AG04450 (cell line): ENCODE measurements around the gene PLEKHG2. TPM values are rescaled to one million over a fixed set of nuclear protein-coding genes. Genes with fewer than 3 reads are reported as not detected.

ENCODE experiments used
- CTCF ChIA-PET: fragments of 300-600, 350-600 bp; formaldehyde crosslinking; extraction: SDS; loops from one replicate; lab custom pipeline; 2022; ENCODE audit warnings: antibody characterized with exemption, inconsistent platforms; lab: Charles Lee
- POLR2A ChIA-PET: fragments of 350-600 bp; formaldehyde crosslinking; extraction: SDS; loops from one replicate; lab custom pipeline; 2021; ENCODE audit warnings: antibody characterized with exemption, inconsistent platforms; lab: Yijun Ruan, JAX
- DNase-seq: peaks from one replicate; pipeline ENCODE4 v3.0.0-alpha.2; 2011; ENCODE audit warnings: low read depth, low spot score
- H3K27ac ChIP-seq: one replicate; pipeline ENCODE4 v1.5.1; 2012; ENCODE audit warnings: low read depth, low read length, control low read depth
- H3K27me3 ChIP-seq: one replicate; pipeline ENCODE4 v1.6.0; 2012; ENCODE audit warnings: low read length; ENCODE audit not compliant: control insufficient read depth, insufficient read depth
- H3K4me3 ChIP-seq: 2 replicates; pipeline ENCODE4 v1.5.1; 2011; ENCODE audit warnings: mild to moderate bottlenecking, low read depth, low read length, control low read depth
- H3K9me3 ChIP-seq: 2 replicates; pipeline ENCODE4 v1.5.1; 2012; ENCODE audit warnings: low read length; ENCODE audit not compliant: control insufficient read depth, insufficient read depth
- polyA plus RNA-seq: library from polyadenylated mRNA; depleted of rRNA; stranded (reverse); fragments of >200 nt; gene quantifications from 2 replicates; pipeline ENCODE4 v1.2.3, GENCODE V29; 2011
- TF ChIP-seq, protein P1 (sequence below): IDR thresholded peaks from 2 replicates; pipeline ENCODE4 v1.5.1; 2011; ENCODE audit warnings: low read depth, low read length, control low read depth, inconsistent platforms

Gene PLEKHG2
- polyA plus RNA-seq, 1 experiment: 12.3 TPM

DNA sequence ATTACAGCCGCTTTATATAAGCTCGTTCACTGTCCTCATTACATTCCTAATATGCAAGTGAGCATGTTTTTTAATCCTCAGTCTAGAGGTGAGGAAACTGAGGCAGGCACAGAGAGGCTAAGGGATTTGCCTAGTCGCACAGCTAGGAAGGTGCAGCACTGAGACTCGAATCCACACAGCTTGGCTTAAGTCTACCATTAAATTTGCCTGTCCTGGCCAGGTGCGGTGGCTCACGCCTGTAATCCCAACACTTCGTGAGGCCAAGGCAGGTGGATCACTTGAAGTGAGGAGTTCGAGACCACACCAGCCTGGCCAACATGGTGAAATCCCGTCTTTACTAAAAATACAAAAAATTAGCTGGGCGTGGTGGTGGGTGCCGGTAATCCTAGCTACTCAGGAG, 15.2 kb downstream of the PLEKHG2 start:
- Histone ChIP-seq H3K27me3 (no peaks in the 10 kb centered on the region), H3K9me3 (no peaks in the 10 kb centered on the region), H3K4me3 (no peak overlapping the region), H3K27ac (peak overlapping the region; percentile 99)
- CTCF ChIA-PET: interaction anchor here (0.6 to 1.3 kb wide), 3 partner anchors 14 to 47 kb away, joined by 3 to 4 read pairs (median 3); no protein-coding TSS in a partner anchor
- POLR2A ChIA-PET: interaction anchor here (1.1 to 4.9 kb wide), 7 partner anchors 8 to 53 kb away, joined by 3 to 43 read pairs (median 6); partner anchors contain the start of genes RPS16 and TIMM50
- TF ChIP-seq, protein P1, sequence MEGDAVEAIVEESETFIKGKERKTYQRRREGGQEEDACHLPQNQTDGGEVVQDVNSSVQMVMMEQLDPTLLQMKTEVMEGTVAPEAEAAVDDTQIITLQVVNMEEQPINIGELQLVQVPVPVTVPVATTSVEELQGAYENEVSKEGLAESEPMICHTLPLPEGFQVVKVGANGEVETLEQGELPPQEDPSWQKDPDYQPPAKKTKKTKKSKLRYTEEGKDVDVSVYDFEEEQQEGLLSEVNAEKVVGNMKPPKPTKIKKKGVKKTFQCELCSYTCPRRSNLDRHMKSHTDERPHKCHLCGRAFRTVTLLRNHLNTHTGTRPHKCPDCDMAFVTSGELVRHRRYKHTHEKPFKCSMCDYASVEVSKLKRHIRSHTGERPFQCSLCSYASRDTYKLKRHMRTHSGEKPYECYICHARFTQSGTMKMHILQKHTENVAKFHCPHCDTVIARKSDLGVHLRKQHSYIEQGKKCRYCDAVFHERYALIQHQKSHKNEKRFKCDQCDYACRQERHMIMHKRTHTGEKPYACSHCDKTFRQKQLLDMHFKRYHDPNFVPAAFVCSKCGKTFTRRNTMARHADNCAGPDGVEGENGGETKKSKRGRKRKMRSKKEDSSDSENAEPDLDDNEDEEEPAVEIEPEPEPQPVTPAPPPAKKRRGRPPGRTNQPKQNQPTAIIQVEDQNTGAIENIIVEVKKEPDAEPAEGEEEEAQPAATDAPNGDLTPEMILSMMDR: no peak
- DNase-seq: no peak

DNA sequence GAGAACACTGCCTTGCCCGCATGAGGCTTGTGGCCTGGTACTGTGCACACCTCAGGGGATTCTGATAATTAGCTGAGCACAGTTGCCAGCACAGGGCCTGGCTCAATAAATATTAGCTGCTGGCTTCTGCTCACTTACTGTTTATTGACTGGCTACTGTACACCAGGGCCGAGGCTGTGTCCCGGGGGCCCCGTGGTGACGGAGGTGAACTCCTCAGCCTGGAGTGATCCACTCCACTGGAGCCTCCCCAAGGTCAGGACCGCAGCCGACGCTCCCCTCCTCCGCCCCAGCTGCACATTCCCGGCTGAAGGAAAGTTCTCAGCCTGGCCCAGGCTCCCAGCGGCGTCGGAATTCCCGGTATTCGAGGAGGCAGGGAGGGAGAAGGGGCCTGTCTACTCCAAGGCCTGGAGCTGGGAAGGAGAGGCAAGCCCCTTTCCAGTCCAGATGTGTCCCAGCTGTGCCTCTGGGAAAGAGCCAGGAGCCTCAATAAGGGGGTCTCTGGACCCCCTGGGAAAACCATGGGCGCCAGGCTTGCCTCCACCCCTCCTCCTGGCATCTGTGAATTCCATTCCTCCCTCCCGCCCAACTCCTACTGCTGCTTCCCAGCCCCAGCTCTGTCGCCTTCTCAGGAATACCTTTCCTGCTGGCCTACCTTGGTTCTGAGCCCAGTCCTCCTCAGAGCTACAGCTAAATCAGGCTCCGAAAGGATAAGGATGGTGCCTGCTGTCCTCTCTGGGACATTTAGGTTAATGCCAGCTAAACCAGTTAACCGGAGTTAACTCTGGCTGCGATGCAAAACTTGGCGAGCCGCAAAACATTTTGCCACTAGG, 16.0 kb downstream of the PLEKHG2 start:
- TF ChIP-seq, protein P1: no peak
- ChIA-PET POLR2A (interaction anchor here (0.6 to 2.3 kb wide), 10 partner anchors 9 to 431 kb away, joined by 3 to 12 read pairs (median 5); partner anchors contain the start of genes MED29, PLEKHG2, TIMM50 and ZFP36), CTCF (interaction anchor here (0.8 to 1.4 kb wide), 2 partner anchors 17 to 46 kb away, joined by 4 read pairs; no protein-coding TSS in a partner anchor)
- Histone ChIP-seq H3K4me3 (no peak overlapping the region), H3K27me3 (no peaks in the 10 kb centered on the region), H3K9me3 (no peaks in the 10 kb centered on the region), H3K27ac (peak overlapping the region; percentile 99)
- peak; percentile 85 for DNase-seq

DNA sequence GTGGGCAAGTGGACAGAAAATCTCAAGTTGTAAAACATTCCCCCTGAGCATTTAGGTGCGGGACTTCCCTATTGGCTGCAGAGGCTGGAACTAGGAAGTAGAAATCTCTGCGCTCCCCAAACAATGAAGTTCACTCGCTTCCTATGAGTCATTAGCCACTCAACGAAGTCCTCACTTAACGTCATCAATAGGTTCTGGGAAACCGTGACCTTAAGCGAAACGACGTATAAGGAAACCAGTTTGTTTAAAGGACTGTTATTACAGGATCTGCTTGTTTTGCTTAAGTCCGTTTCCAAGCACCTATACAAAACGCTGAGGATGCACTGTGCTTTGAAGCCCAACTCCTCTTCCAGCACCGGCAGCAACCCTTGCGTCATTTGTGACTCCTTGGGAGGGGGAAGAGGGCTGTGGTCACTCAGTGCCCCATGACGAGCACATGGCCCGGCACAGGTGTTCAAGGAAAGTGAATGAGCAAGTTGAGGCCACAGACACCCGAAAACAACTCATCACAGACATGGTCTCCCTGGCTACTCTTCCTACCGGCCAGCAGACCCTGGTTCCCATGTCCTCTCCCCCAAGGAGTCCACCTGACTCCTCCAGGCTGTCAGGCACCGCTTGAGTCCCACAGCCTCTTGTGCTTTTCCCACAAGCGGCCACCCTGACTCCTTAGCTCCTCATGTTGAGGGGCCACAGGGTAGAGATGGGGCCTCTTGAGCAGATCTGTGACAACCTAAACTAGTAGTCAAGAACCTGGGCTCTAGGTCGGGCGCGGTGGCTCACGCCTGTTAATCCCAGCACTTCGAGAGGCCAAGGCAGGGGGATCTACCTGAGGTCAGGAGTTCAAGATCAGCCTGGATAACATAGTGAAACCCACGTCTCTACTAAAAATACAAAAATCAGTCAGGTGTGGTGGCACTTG, 18.5 kb downstream of the PLEKHG2 start:
- DNase-seq: peak; percentile 85
- Histone ChIP-seq H3K27ac (peak overlapping the region; percentile 99), H3K27me3 (no peaks in the 10 kb centered on the region), H3K4me3 (0 out of 2 replicates have a peak overlapping the region, but pooled peaks have one; percentile 3), H3K9me3 (no peaks in the 10 kb centered on the region)
- POLR2A ChIA-PET: interaction anchor here (0.6 kb wide), 1 partner anchor 1942 kb away, joined by 3 read pairs; no protein-coding TSS in a partner anchor
- CTCF ChIA-PET: interaction anchor here (0.6 kb wide), 1 partner anchor 10 kb away, joined by 6 read pairs; no protein-coding TSS in a partner anchor
- TF ChIP-seq, protein P1: no peak

DNA sequence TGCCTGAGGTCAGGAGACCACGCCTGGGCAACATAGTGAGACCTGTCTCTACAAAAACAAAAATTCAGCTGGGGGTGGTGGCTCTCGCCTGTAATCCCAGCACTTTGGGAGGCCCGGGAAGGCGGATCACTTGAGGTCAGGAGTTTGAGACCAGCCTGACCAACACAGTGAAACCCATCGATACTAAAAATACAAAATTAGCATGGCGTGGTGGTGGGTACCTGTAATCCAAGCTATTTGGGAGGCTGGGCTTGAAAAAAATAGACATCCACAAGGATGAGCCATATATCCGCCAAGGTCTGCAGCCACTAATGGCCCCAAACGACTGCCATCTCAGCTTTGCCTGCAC, 20.2 kb downstream of the PLEKHG2 start:
- POLR2A ChIA-PET: interaction anchor here (0.7 to 1.8 kb wide), 3 partner anchors 18 to 100 kb away, joined by 3 to 8 read pairs (median 4); partner anchors contain the start of genes MED29 and PAF1
- TF ChIP-seq, protein P1: no peak
- DNase-seq: no peak
- CTCF ChIA-PET: no interaction called here
- no peaks in the 10 kb centered on the region for H3K9me3 ChIP-seq
- no peak overlapping the region for H3K4me3 ChIP-seq
- H3K27me3 ChIP-seq: no peaks in the 10 kb centered on the region
- peak overlapping the region; percentile 21 for H3K27ac ChIP-seq
